Upper lobe of left lung (tissue), 6 donors: Measurements from ENCODE around the gene ABCG2. TPM values are rescaled to one million over a fixed set of nuclear protein-coding genes. Genes with fewer than 3 reads are reported as not detected.

Experiments
- ATAC-seq, 2 donors: fragments of 200-7000 bp; cut with Tn5 transposase; one replicate each; pipeline ENCODE4 v1.9.1; 2022; ENCODE audit warnings: mild to moderate bottlenecking in 2 of 2, moderate library complexity in 2 of 2; ENCODE audit not compliant: low FRiP score in 2 of 2
- DNase-seq, 2 donors: peaks; one replicate each; pipeline ENCODE4 v3.0.0-alpha.2; 2019 to 2020
- H3K27ac ChIP-seq, 4 donors: fragments of 200-600 bp; sonication (generic); one replicate each; pipeline ENCODE4 v1.5.1; 2016 to 2019
- H3K27me3 ChIP-seq, 4 donors: fragments of 200-600 bp; sonication (generic); one replicate each; pipeline ENCODE4 v1.5.1; 2017 to 2019
- H3K36me3 ChIP-seq, 4 donors: fragments of 200-600 bp; sonication (generic); one replicate each; pipeline ENCODE4 v1.5.1; 2016 to 2019
- H3K4me1 ChIP-seq, 4 donors: fragments of 200-600 bp; sonication (generic); one replicate each; pipeline ENCODE4 v1.5.1; 2018 to 2019
- H3K4me3 ChIP-seq, 4 donors: fragments of 200-600 bp; sonication (generic); one replicate each; pipeline ENCODE4 v1.5.1; 2017 to 2019; ENCODE audit warnings: mild to moderate bottlenecking in 2 of 4, moderate library complexity in 1 of 4
- H3K9me3 ChIP-seq, 4 donors: fragments of 200-600 bp; sonication (generic); one replicate each; pipeline ENCODE4 v1.5.1; 2018 to 2019
- EP300 ChIP-seq, 4 donors: sonication (generic); formaldehyde crosslinking; IDR thresholded peaks; one replicate each; pipeline ENCODE4 v1.5.1; 2017; ENCODE audit warnings: antibody characterized with exemption in 4 of 4, control low read depth in 2 of 4
- POLR2A ChIP-seq, 4 donors: fragments of 450-650 bp; IDR thresholded peaks; one replicate each; pipeline ENCODE4 v1.5.1; 2016 to 2017; ENCODE audit warnings: antibody characterized with exemption in 4 of 4, mild to moderate bottlenecking in 2 of 4
- POLR2AphosphoS5 ChIP-seq, 2 donors: sonication (generic); formaldehyde crosslinking; IDR thresholded peaks; one replicate each; pipeline ENCODE4 v1.5.1; 2017; ENCODE audit warnings: antibody characterized with exemption in 2 of 2
- WGBS, 2 donors: methylation state at CpG; one replicate each; pipeline ENCODE4 v1.1.5; 2017 to 2018; 5-methylcytosine and 5-hydroxymethylcytosine counted together
- total RNA-seq, 6 donors: library from RNA; depleted of rRNA in 4 of 6; stranded (reverse); fragments of >200 nt in 4 of 6; gene quantifications; one replicate each; pipeline versions ENCODE4 v1.1.0 to v1.2.1, GENCODE V29; 2016 to 2021
- TF ChIP-seq, protein P1 (sequence below), 6 experiments: fragments of 450-650 bp in 4 of 6; fragments of 200-600 bp in 2 of 6; sonication (generic) in 2 of 6; IDR thresholded peaks; one replicate each; pipeline ENCODE4 v1.5.1; 2016 to 2019; ENCODE audit warnings: antibody characterized with exemption in 6 of 6
- donor health status: DM: no; HTN: no; CAD: no; lungs with moderate emphysema.
- donor health status: DM: no; HTN: yes; CAD: no; lungs with severe emphysema.

ABCG2 gene
- total RNA-seq, 6 donors from 2014 or later: 3.8 to 11.7 (median 5.3) TPM; not detected in 1

DNA sequence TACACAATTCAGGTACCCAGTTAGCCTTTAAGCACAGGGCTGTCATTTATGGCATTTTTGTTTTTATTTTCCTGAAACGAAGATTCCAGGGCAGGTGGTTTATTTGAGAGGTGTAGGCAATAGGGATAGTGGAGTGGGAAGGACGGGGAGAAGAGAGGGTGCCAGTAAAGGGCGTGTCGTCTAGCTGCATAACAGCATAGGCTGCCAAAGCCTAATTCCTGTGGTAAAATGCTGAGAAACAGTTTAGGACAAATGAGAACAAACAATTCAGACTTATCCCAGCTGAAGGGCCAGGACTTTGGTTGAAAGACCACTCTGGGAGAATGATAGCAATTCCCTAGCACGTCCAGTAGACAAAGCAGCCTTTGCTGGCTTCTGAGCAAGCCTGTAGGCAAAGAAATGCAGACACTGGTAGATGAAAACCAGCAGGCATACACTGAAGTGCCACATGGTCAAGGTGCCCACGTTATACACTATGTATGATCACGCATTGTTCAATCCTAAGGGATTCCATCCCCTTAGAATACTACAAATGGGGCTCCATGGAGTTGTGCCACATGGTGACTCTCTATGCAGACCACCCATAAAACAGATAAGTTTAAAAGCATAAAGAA, 80.4 kb downstream of the ABCG2 start:
- ATAC-seq (peak in 1 of 2 donors; percentile 88), DNase-seq (no peak)
- WGBS, 2 donors: 83 to 87% methylated on average over 7 of the region's 7 CpGs
- H3K36me3 ChIP-seq: peaks cover 0 to 36% (median 10%) of the 10 kb centered on the region in 4 donors
- no peak overlapping the region for H3K4me3 ChIP-seq
- H3K9me3 ChIP-seq: no peaks in the 10 kb centered on the region
- no peak overlapping the region for H3K27ac ChIP-seq
- no peaks in the 10 kb centered on the region for H3K27me3 ChIP-seq
- H3K4me1 ChIP-seq: no peaks in the 10 kb centered on the region
- TF ChIP-seq, protein P1, sequence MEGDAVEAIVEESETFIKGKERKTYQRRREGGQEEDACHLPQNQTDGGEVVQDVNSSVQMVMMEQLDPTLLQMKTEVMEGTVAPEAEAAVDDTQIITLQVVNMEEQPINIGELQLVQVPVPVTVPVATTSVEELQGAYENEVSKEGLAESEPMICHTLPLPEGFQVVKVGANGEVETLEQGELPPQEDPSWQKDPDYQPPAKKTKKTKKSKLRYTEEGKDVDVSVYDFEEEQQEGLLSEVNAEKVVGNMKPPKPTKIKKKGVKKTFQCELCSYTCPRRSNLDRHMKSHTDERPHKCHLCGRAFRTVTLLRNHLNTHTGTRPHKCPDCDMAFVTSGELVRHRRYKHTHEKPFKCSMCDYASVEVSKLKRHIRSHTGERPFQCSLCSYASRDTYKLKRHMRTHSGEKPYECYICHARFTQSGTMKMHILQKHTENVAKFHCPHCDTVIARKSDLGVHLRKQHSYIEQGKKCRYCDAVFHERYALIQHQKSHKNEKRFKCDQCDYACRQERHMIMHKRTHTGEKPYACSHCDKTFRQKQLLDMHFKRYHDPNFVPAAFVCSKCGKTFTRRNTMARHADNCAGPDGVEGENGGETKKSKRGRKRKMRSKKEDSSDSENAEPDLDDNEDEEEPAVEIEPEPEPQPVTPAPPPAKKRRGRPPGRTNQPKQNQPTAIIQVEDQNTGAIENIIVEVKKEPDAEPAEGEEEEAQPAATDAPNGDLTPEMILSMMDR (IDR thresholded peaks at IDR 0.05): no peak
- TF ChIP-seq POLR2AphosphoS5 (IDR thresholded peaks at IDR 0.05) (no peak), POLR2A (IDR thresholded peaks at IDR 0.05) (no peak), EP300 (IDR thresholded peaks at IDR 0.05) (no peak)

DNA sequence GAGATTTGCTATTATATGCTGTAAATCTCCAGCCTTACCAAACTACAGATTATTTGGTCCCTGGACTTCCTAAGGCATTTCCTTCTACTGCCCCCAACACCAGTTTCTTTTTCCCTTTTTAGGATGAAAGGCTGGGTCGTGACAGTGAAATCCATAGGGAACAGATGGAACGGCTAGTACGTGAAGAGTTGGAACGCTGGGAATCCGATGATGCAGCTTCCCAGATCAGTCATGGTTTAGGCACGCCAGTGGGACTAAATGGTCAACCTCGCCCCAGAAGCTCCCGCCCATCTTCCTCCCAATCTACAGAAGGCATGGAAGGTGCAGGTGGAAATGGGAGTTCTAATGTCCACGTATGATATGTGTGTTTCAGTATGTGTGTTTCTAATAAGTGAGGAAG, 83.1 kb downstream of the ABCG2 start:
- H3K9me3 ChIP-seq: peaks cover 0 to 5% (median 1%) of the 10 kb centered on the region in 4 donors
- ATAC-seq (no peak), DNase-seq (no peak)
- TF ChIP-seq POLR2A (IDR thresholded peaks at IDR 0.05): no peak
- no peak for TF ChIP-seq EP300 (IDR thresholded peaks at IDR 0.05)
- TF ChIP-seq, protein P1 (IDR thresholded peaks at IDR 0.05): no peak
- no peak for TF ChIP-seq POLR2AphosphoS5 (IDR thresholded peaks at IDR 0.05)
- H3K36me3 ChIP-seq: peaks cover 5 to 61% (median 23%) of the 10 kb centered on the region in 4 donors
- no peaks in the 10 kb centered on the region for H3K27me3 ChIP-seq
- H3K4me3 ChIP-seq: no peak overlapping the region
- 85 to 92% methylated on average over 9 of the region's 9 CpGs for WGBS, 2 donors
- H3K27ac ChIP-seq: no peak overlapping the region
- H3K4me1 ChIP-seq: no peaks in the 10 kb centered on the region

DNA sequence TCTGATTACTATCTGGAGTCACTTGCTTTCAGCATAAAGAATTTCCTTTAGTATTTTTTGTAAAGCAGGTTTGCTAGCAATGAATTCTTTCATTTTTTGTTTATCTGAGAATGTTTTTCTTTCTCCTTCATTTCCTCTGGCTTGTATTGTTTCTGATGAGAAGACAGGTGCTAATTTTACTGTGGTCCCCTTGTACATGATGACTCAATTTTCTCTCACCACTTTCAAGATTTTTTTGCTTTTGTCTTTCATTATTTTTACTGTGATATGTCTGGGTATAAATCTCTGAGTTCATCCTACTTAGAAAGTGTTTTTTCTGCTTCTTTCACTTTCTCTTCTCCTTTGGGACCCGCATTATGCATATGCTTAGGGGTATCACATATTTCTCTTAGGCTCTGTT, 88.4 kb downstream of the ABCG2 start:
- TF ChIP-seq POLR2AphosphoS5 (IDR thresholded peaks at IDR 0.05): no peak
- TF ChIP-seq EP300 (IDR thresholded peaks at IDR 0.05): no peak
- TF ChIP-seq POLR2A (IDR thresholded peaks at IDR 0.05): no peak
- TF ChIP-seq, protein P1 (IDR thresholded peaks at IDR 0.05): no peak
- Histone ChIP-seq H3K36me3 (peaks cover 9 to 89% (median 50%) of the 10 kb centered on the region in 4 donors), H3K9me3 (peaks cover 0 to 5% (median 1%) of the 10 kb centered on the region in 4 donors), H3K4me3 (no peak overlapping the region), H3K27ac (no peak overlapping the region), H3K4me1 (no peaks in the 10 kb centered on the region), H3K27me3 (no peaks in the 10 kb centered on the region)
- WGBS, 2 donors: 98 to 100% methylated on average over 1 of the region's 1 CpG
- no peak for DNase-seq
- no peak for ATAC-seq

DNA sequence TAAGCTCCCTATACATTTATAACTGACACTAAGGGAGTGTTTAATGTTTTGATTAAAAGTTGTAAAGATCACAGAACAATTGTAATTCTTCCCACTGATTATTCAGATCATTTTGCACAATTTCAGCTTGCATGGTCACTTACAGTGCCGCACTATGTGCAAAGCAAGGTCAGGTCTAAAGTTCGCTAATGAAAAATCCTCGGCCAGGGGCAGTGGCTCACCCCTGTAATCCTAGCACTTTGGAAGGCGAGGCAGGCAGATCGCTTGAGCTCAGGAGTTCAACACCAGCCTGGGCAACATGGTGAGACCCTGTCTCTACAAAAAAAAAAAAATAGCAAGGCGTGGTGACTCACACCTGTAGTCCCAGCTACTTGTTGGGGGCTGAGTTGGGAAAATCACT, 94.0 kb downstream of the ABCG2 start:
- 83 to 98% methylated on average over 6 of the region's 6 CpGs for WGBS, 2 donors

More for the DNA sequence above, 94.0 kb downstream of the ABCG2 start:
- H3K36me3 ChIP-seq: peaks cover 5 to 55% (median 32%) of the 10 kb centered on the region in 4 donors
- H3K9me3 ChIP-seq: no peaks in the 10 kb centered on the region
- no peak for DNase-seq
- TF ChIP-seq EP300 (IDR thresholded peaks at IDR 0.05): no peak
- TF ChIP-seq, protein P1 (IDR thresholded peaks at IDR 0.05): no peak
- TF ChIP-seq POLR2A (IDR thresholded peaks at IDR 0.05): no peak
- TF ChIP-seq POLR2AphosphoS5 (IDR thresholded peaks at IDR 0.05): no peak
- no peaks in the 10 kb centered on the region for H3K27me3 ChIP-seq
- ATAC-seq: no peak
- no peaks in the 10 kb centered on the region for H3K4me1 ChIP-seq
- no peak overlapping the region for H3K27ac ChIP-seq
- no peak overlapping the region for H3K4me3 ChIP-seq
